SK-N-MC (cell line): ENCODE measurements around the gene AHCTF1.

Experiments
- EZH2 ChIP-seq: fragments of 200-600 bp; sonication (generic); IDR thresholded peaks from one replicate; pipeline ENCODE4 v1.6.1; 2017; ENCODE audit warnings: antibody characterized with exemption
- FOXP2 ChIP-seq: optimal IDR thresholded peaks from 2 replicates; pipeline ENCODE3; 2011; ENCODE audit warnings: mild to moderate bottlenecking, moderate library complexity; ENCODE audit not compliant: insufficient read depth; ENCODE audit errors: extremely low read length, control extremely low read depth
- POLR2AphosphoS5 ChIP-seq: IDR thresholded peaks from 2 replicates; pipeline ENCODE4 v1.6.1; 2012; ENCODE audit warnings: mild to moderate bottlenecking, low read depth, low read length, borderline replicate concordance

GRCh38 chr1:246907472-246907871 lies 24.3 kb downstream of the AHCTF1 start:
- no peak for TF ChIP-seq POLR2AphosphoS5
- TF ChIP-seq EZH2, result no peak
- TF ChIP-seq FOXP2, result no peak
